CD4-positive, alpha-beta memory T cell (primary cell): Measurements from ENCODE around the gene PRTG. TPM values are rescaled to one million over a fixed set of nuclear protein-coding genes. Genes with fewer than 3 reads are reported as not detected.

ENCODE experiments used
- CTCF ChIA-PET: fragments of 350-600 bp; sonication (Branson Sonifier 250); formaldehyde crosslinking; loops from one replicate; lab custom pipeline; 2021; ENCODE audit warnings: inconsistent platforms; ENCODE audit not compliant: partially characterized antibody; lab: Charles Lee
- POLR2A ChIA-PET: fragments of 350-600 bp; sonication (Branson Sonifier 250); formaldehyde crosslinking; loops from one replicate; lab custom pipeline; 2021; ENCODE audit not compliant: partially characterized antibody; lab: Charles Lee
- DNase-seq, 5 donors: peaks; one replicate each; pipeline versions ENCODE4 v3.0.0 to v3.0.0-alpha.2; 2020 to 2022; ENCODE audit warnings: mixed read lengths in 1 of 5
- H3K27ac ChIP-seq: one replicate; pipeline ENCODE4 v1.7.0; 2013; ENCODE audit warnings: low read depth, low read length
- H3K27me3 ChIP-seq: 2 replicates; pipeline ENCODE4 v1.7.0; 2013; ENCODE audit warnings: mild to moderate bottlenecking, low read length, moderate library complexity; ENCODE audit not compliant: insufficient read depth
- H3K36me3 ChIP-seq: 2 replicates; pipeline ENCODE4 v1.7.0; 2013; ENCODE audit warnings: mild to moderate bottlenecking, low read length, moderate library complexity; ENCODE audit not compliant: insufficient read depth
- H3K4me1 ChIP-seq: 2 replicates; pipeline ENCODE4 v1.7.0; 2013; ENCODE audit warnings: mild to moderate bottlenecking, low read length, moderate library complexity; ENCODE audit not compliant: insufficient read depth
- H3K4me3 ChIP-seq, 2 donors: one replicate each; pipeline ENCODE4 v1.7.0; 2013; ENCODE audit warnings: low read length in 2 of 2, mild to moderate bottlenecking in 1 of 2
- H3K9me3 ChIP-seq, 2 donors: one replicate each; pipeline ENCODE4 v1.7.0; 2013; ENCODE audit warnings: low read length in 2 of 2, control low read depth in 1 of 2; ENCODE audit not compliant: control insufficient read depth in 1 of 2
- H3K27ac Mint-ChIP-seq, 7 donors: one replicate each; pipeline ENCODE4 v1.8.0; 2020 to 2021; ENCODE audit warnings: mixed read lengths in 7 of 7, mild to moderate bottlenecking in 6 of 7, inconsistent platforms in 3 of 7, moderate library complexity in 3 of 7
- H3K27me3 Mint-ChIP-seq, 2 donors: one replicate each; pipeline ENCODE4 v1.8.0; 2020 to 2021; ENCODE audit warnings: mixed read lengths in 2 of 2
- H3K36me3 Mint-ChIP-seq, 2 donors: one replicate each; pipeline ENCODE4 v1.8.0; 2020 to 2021; ENCODE audit warnings: mixed read lengths in 2 of 2, inconsistent platforms in 1 of 2, mild to moderate bottlenecking in 1 of 2
- H3K4me1 Mint-ChIP-seq, 4 donors: one replicate each; pipeline ENCODE4 v1.8.0; 2020 to 2021; ENCODE audit warnings: mixed read lengths in 4 of 4, mild to moderate bottlenecking in 1 of 4
- H3K4me3 Mint-ChIP-seq, 8 donors: one replicate each; pipeline ENCODE4 v1.8.0; 2020 to 2021; ENCODE audit warnings: mixed read lengths in 8 of 8, mild to moderate bottlenecking in 7 of 8, moderate library complexity in 6 of 8, inconsistent platforms in 3 of 8
- H3K9me3 Mint-ChIP-seq, 8 donors: one replicate each; pipeline ENCODE4 v1.8.0; 2020 to 2021; ENCODE audit warnings: mixed read lengths in 8 of 8, mild to moderate bottlenecking in 5 of 8, inconsistent platforms in 3 of 8, moderate library complexity in 1 of 8
- intact Hi-C: fragments of 100-400 bp; cut with micrococcal nuclease; formaldehyde crosslinking; loops from one replicate; pipeline ENCODE4 v1.15.1; 2023
- polyA plus RNA-seq, 2 donors: library from polyadenylated mRNA; unstranded; fragments of 300-500 nt; fragmentation: Illumina TruSeq; gene quantifications; one replicate each; pipeline ENCODE4 v1.2.3, GENCODE V29; 2021
- total RNA-seq, 2 experiments: library from RNA; stranded (reverse); gene quantifications; one replicate each; pipeline ENCODE4 v1.2.3, GENCODE V29; 2021

The PRTG gene
- total and polyA plus RNA-seq, 4 experiments from 2014 or later: not detected

GRCh38 chr15:55782901-55783300, 39.9 kb upstream of the PRTG start:
- H3K9me3 Mint-ChIP-seq: peaks cover 0 to 4% (median 0%) of the 10 kb centered on the region in 8 donors
- Histone ChIP-seq H3K36me3 (no peaks in the 10 kb centered on the region), H3K9me3 (no peaks in the 10 kb centered on the region), H3K4me3 (no peak overlapping the region), H3K27me3 (no peaks in the 10 kb centered on the region), H3K4me1 (no peaks in the 10 kb centered on the region), H3K27ac (no peak overlapping the region)
- no peaks in the 10 kb centered on the region for H3K4me1 Mint-ChIP-seq
- POLR2A ChIA-PET: no interaction called here
- H3K4me3 Mint-ChIP-seq: no peak overlapping the region
- no peaks in the 10 kb centered on the region for H3K36me3 Mint-ChIP-seq
- DNase-seq: no peak
- intact Hi-C loops: no loop called here
- CTCF ChIA-PET: interaction anchor here (1.0 to 2.3 kb wide), 5 partner anchors 8 to 15 kb away, joined by 3 to 14 read pairs (median 3); no protein-coding TSS in a partner anchor
- H3K27me3 Mint-ChIP-seq: peaks cover 21 to 23% of the 10 kb centered on the region in 2 donors
- no peak overlapping the region for H3K27ac Mint-ChIP-seq

DNA sequence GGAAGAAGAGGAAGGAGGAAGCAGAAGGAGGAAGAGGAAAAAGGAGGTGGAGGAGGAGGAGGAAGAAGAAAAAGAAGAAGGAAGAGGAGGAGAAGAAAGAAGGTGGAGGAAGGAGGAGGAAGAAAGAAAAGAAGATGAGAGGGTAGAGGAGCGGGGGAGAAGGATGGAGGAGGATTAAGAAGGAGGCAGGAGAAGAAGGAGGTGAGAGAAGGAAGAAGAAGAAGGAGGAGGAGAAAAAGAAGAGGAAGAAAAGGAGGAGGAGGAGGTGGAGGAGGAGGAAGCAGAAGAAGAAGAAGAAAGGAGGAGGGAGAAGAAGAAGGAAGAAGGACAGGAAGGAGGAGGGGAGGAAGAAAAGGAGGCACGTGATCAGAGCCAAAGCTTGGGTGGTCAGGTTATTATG, 37.3 kb upstream of the PRTG start:
- Mint-ChIP-seq H3K27me3 (peaks cover 15 to 16% of the 10 kb centered on the region in 2 donors), H3K27ac (peak overlapping the region in 1 of 7 donors; percentile 86), H3K9me3 (peaks cover 0 to 4% (median 0%) of the 10 kb centered on the region in 8 donors), H3K4me3 (no peak overlapping the region), H3K4me1 (no peaks in the 10 kb centered on the region), H3K36me3 (no peaks in the 10 kb centered on the region)
- ChIA-PET CTCF (no interaction called here), POLR2A (no interaction called here)
- H3K36me3 ChIP-seq: no peaks in the 10 kb centered on the region
- H3K27ac ChIP-seq: no peak overlapping the region
- H3K9me3 ChIP-seq: no peaks in the 10 kb centered on the region
- H3K4me3 ChIP-seq: no peak overlapping the region
- no peaks in the 10 kb centered on the region for H3K4me1 ChIP-seq
- intact Hi-C loops: no loop called here
- no peaks in the 10 kb centered on the region for H3K27me3 ChIP-seq
- DNase-seq: no peak

GRCh38 chr15:55778932-55779331, 36.0 kb upstream of the PRTG start:
- Mint-ChIP-seq H3K9me3 (peaks cover 0 to 4% (median 0%) of the 10 kb centered on the region in 8 donors), H3K4me3 (no peak overlapping the region), H3K27me3 (peaks cover 11 to 16% of the 10 kb centered on the region in 2 donors), H3K4me1 (no peaks in the 10 kb centered on the region), H3K27ac (no peak overlapping the region), H3K36me3 (no peaks in the 10 kb centered on the region)
- H3K27me3 ChIP-seq: no peaks in the 10 kb centered on the region
- no peak overlapping the region for H3K4me3 ChIP-seq
- no peak overlapping the region for H3K27ac ChIP-seq
- H3K9me3 ChIP-seq: no peaks in the 10 kb centered on the region
- no peaks in the 10 kb centered on the region for H3K4me1 ChIP-seq
- intact Hi-C loops: no loop called here
- DNase-seq: no peak
- POLR2A ChIA-PET: no interaction called here
- CTCF ChIA-PET: no interaction called here
- no peaks in the 10 kb centered on the region for H3K36me3 ChIP-seq

GRCh38 chr15:55775316-55775715, 32.4 kb upstream of the PRTG start:
- H3K4me3 ChIP-seq: no peak overlapping the region
- no peaks in the 10 kb centered on the region for H3K9me3 ChIP-seq
- Mint-ChIP-seq H3K4me1 (no peaks in the 10 kb centered on the region), H3K27me3 (peaks cover 12 to 13% of the 10 kb centered on the region in 2 donors), H3K27ac (no peak overlapping the region), H3K36me3 (peaks cover 0 to 3% of the 10 kb centered on the region in 2 donors), H3K9me3 (peaks cover 0 to 4% (median 0%) of the 10 kb centered on the region in 8 donors), H3K4me3 (no peak overlapping the region)
- H3K4me1 ChIP-seq: no peaks in the 10 kb centered on the region
- H3K36me3 ChIP-seq: no peaks in the 10 kb centered on the region
- no peak for DNase-seq
- CTCF ChIA-PET: interaction anchor here (0.6 to 2.5 kb wide), 6 partner anchors 8 to 548 kb away, joined by 3 to 14 read pairs (median 5); no protein-coding TSS in a partner anchor
- no peaks in the 10 kb centered on the region for H3K27me3 ChIP-seq
- intact Hi-C loops: no loop called here
- no peak overlapping the region for H3K27ac ChIP-seq
- POLR2A ChIA-PET: no interaction called here

DNA sequence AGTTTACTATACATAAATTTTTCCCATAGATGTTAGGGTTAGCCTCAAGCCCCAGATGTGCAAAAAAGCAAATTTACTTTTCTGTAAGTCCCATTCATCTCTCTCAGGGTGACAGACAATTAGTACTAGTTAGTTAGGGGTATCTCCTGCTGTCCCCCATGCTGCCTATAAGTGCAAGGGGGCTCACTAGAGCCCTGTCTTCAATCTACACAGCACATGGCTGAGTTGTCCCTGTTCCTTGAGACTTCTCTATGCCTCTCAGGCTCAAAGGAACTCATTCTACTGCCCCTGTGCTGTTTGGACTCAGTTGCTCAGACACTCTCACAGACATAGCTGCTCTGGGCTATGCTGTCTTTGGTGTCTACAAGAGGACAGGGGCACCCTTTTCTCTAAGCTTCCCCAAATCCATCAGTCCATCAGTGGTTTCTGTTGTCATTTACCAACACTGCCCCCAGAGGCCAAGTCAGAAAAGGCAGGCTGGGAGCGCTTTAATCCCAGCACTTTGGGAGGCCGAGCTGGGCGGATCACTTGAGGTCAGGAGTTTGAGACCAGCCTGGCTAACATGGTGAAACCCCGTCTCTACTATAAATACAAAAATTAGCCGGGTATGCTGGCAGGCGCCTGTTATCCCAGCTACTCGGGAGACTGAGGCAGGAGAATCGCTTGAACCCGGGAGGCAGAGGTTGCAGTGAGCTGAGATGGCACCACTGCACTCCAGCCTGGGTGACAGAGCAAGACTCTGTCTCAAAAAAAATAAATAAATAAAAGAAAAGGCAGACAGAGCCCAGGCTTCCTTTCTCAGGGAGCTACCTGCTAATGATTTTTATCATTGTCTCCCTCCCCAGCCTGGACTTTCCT, 31.4 kb upstream of the PRTG start:
- peak in 3 of 5 donors; percentile 9 to 43 (median 21) for DNase-seq
- Mint-ChIP-seq H3K36me3 (peaks cover 0 to 3% of the 10 kb centered on the region in 2 donors), H3K9me3 (peaks cover 0 to 4% (median 0%) of the 10 kb centered on the region in 8 donors), H3K4me1 (no peaks in the 10 kb centered on the region), H3K27ac (no peak overlapping the region), H3K27me3 (peaks cover 9 to 10% of the 10 kb centered on the region in 2 donors), H3K4me3 (no peak overlapping the region)
- Histone ChIP-seq H3K36me3 (no peaks in the 10 kb centered on the region), H3K4me3 (no peak overlapping the region), H3K27me3 (no peaks in the 10 kb centered on the region), H3K27ac (no peak overlapping the region), H3K4me1 (no peaks in the 10 kb centered on the region), H3K9me3 (no peaks in the 10 kb centered on the region)
- ChIA-PET CTCF (interaction anchor here (0.6 to 2.5 kb wide), 10 partner anchors 9 to 549 kb away, joined by 3 to 14 read pairs (median 3); no protein-coding TSS in a partner anchor), POLR2A (no interaction called here)
- intact Hi-C loops: no loop called here

GRCh38 chr15:55770806-55771205, 27.9 kb upstream of the PRTG start:
- H3K27ac Mint-ChIP-seq: no peak overlapping the region
- POLR2A ChIA-PET: no interaction called here
- H3K36me3 Mint-ChIP-seq: peaks cover 0 to 3% of the 10 kb centered on the region in 2 donors
- CTCF ChIA-PET: interaction anchor here (0.9 kb wide), 1 partner anchor 13 kb away, joined by 3 read pairs; no protein-coding TSS in a partner anchor
- Histone ChIP-seq H3K9me3 (no peaks in the 10 kb centered on the region), H3K27me3 (no peaks in the 10 kb centered on the region), H3K4me1 (no peaks in the 10 kb centered on the region), H3K27ac (no peak overlapping the region), H3K4me3 (no peak overlapping the region), H3K36me3 (no peaks in the 10 kb centered on the region)
- intact Hi-C loops: no loop called here
- peaks cover 0 to 6% (median 2%) of the 10 kb centered on the region in 4 donors for H3K4me1 Mint-ChIP-seq
- DNase-seq: no peak
- H3K4me3 Mint-ChIP-seq: no peak overlapping the region
- H3K27me3 Mint-ChIP-seq: peaks cover 4 to 10% of the 10 kb centered on the region in 2 donors
- H3K9me3 Mint-ChIP-seq: peaks cover 0 to 2% (median 0%) of the 10 kb centered on the region in 8 donors

DNA sequence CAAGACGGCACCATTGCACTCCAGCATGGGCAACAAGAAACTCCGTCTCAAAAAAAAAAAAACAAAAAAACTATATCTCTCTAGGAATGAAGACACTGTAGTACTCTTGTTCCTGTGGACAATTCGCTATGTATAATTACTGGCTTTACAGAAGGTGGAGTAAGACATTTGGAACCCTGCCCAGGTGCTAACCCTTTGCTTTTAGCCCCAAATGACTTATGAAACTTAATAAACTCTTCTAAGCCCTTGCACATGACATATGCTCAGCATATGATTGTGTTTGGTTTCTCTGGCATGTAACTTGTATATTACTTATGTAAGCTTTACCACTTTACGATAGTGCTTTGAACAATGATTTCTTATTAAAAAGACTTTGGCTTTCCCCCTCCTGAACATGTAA, 27.3 kb upstream of the PRTG start:
- Histone ChIP-seq H3K4me3 (no peak overlapping the region), H3K9me3 (no peaks in the 10 kb centered on the region), H3K4me1 (no peaks in the 10 kb centered on the region), H3K27ac (no peak overlapping the region), H3K36me3 (no peaks in the 10 kb centered on the region), H3K27me3 (no peaks in the 10 kb centered on the region)
- peaks cover 4 to 10% of the 10 kb centered on the region in 2 donors for H3K27me3 Mint-ChIP-seq
- H3K9me3 Mint-ChIP-seq: peaks cover 0 to 2% (median 0%) of the 10 kb centered on the region in 8 donors
- intact Hi-C loops: no loop called here
- H3K27ac Mint-ChIP-seq: no peak overlapping the region
- no peak overlapping the region for H3K4me3 Mint-ChIP-seq
- peaks cover 0 to 3% of the 10 kb centered on the region in 2 donors for H3K36me3 Mint-ChIP-seq
- DNase-seq: no peak
- H3K4me1 Mint-ChIP-seq: peaks cover 0 to 6% (median 2%) of the 10 kb centered on the region in 4 donors
- ChIA-PET POLR2A (no interaction called here), CTCF (interaction anchor here (0.9 kb wide), 1 partner anchor 13 kb away, joined by 3 read pairs; no protein-coding TSS in a partner anchor)
